A673 (cell line): ENCODE results near the gene KRT6C. TPM values are rescaled to one million over a fixed set of nuclear protein-coding genes. Genes with fewer than 3 reads are reported as not detected.

Source experiments
- BruUV-seq: library from RNA; stranded (reverse); fragments of 400-500 nt; replicated peaks from 2 replicates; lab custom pipeline; 2021; lab: Mats Ljungman, UMichigan
- CTCF ChIA-PET: fragments of 300-600 bp; sonication (Branson Sonifier 250); formaldehyde crosslinking; loops from one replicate; lab custom pipeline; 2022; ENCODE audit warnings: antibody characterized with exemption; lab: Charles Lee
- POLR2A ChIA-PET: fragments of 300-600 bp; sonication (Branson Sonifier 250); formaldehyde crosslinking; loops from one replicate; lab custom pipeline; 2022; ENCODE audit warnings: antibody characterized with exemption; ENCODE audit not compliant: low non-redundant PET; lab: Charles Lee
- DNase-seq: peaks from one replicate; pipeline ENCODE4 v3.0.0-alpha.2; 2015; ENCODE audit warnings: low spot score
- H3K27ac ChIP-seq: fragments of 200-600 bp; sonication (generic); 2 replicates; pipeline ENCODE4 v1.5.1; 2016; ENCODE audit warnings: mixed run types, low read depth, mild to moderate bottlenecking, mixed read lengths, antibody characterized with exemption, low read length; ENCODE audit not compliant: poor library complexity, severe bottlenecking
- H3K27me3 ChIP-seq: fragments of 200-600 bp; sonication (generic); replicated peaks from 2 replicates; pipeline ENCODE4 v1.6.1; 2017; ENCODE audit warnings: mixed run types, low read depth, mild to moderate bottlenecking, mixed read lengths, antibody characterized with exemption, low read length; ENCODE audit not compliant: insufficient read depth, poor library complexity
- H3K36me3 ChIP-seq: fragments of 200-600 bp; sonication (generic); 2 replicates; pipeline ENCODE4 v1.6.1; 2016; ENCODE audit warnings: mixed run types, mild to moderate bottlenecking, mixed read lengths, antibody characterized with exemption, low read length; ENCODE audit not compliant: insufficient read depth, poor library complexity, severe bottlenecking
- H3K4me1 ChIP-seq: fragments of 200-600 bp; sonication (generic); 2 replicates; pipeline ENCODE4 v1.6.1; 2017; ENCODE audit warnings: mixed run types, mild to moderate bottlenecking, mixed read lengths, antibody characterized with exemption, low read length; ENCODE audit not compliant: insufficient read depth, poor library complexity, severe bottlenecking
- H3K4me3 ChIP-seq: fragments of 200-600 bp; sonication (generic); 2 replicates; pipeline ENCODE4 v1.5.1; 2016; ENCODE audit warnings: low read depth, mixed run types, mild to moderate bottlenecking, mixed read lengths, low read length; ENCODE audit not compliant: poor library complexity, severe bottlenecking
- H3K9me3 ChIP-seq: fragments of 200-600 bp; sonication (generic); 2 replicates; pipeline ENCODE4 v1.6.1; 2016; ENCODE audit warnings: mixed run types, low read depth, mild to moderate bottlenecking, mixed read lengths, antibody characterized with exemption, low read length; ENCODE audit not compliant: poor library complexity, severe bottlenecking
- CTCF ChIP-seq: fragments of 300-800, 200-600 bp; sonication (generic); conservative IDR thresholded peaks from 2 replicates; pipeline ENCODE4 v1.5.1; 2017; ENCODE audit warnings: low read depth, mild to moderate bottlenecking, antibody characterized with exemption, low read length, moderate library complexity, mixed read lengths
- EZH2 ChIP-seq: fragments of 200-600 bp; sonication (generic); IDR thresholded peaks from 2 replicates; pipeline ENCODE4 v1.6.1; 2017; ENCODE audit warnings: borderline replicate concordance, low read depth, mild to moderate bottlenecking, mixed read lengths, antibody characterized with exemption, low read length; ENCODE audit not compliant: poor library complexity, severe bottlenecking
- intact Hi-C: fragments of 100-400 bp; cut with micrococcal nuclease; formaldehyde crosslinking; loops from one replicate; pipeline ENCODE4 v1.10.0; 2022; ENCODE audit not compliant: unreplicated experiment
- total RNA-seq: library from RNA; stranded (reverse); gene quantifications from 2 replicates; pipeline ENCODE4 v1.2.3, GENCODE V29; 2021

The KRT6C gene
- total RNA-seq, 1 experiment from 2014 or later, result not detected

GRCh38 chr12:52428121-52428520 lies 45.5 kb downstream of the KRT6C start:
- no peak for DNase-seq
- ChIA-PET CTCF (no interaction called here), POLR2A (no interaction called here)
- Histone ChIP-seq H3K4me1 (no peaks in the 10 kb centered on the region), H3K36me3 (no peaks in the 10 kb centered on the region), H3K27me3 (peaks cover 50% of the 10 kb centered on the region), H3K27ac (no peak overlapping the region), H3K4me3 (no peak overlapping the region), H3K9me3 (no peaks in the 10 kb centered on the region)
- no TSS peak for BruUV-seq
- TF ChIP-seq CTCF (no peak), EZH2 (no peak)
- intact Hi-C loops, result no loop called here

GRCh38 chr12:52427083-52427482 lies 46.5 kb downstream of the KRT6C start:
- BruUV-seq, result no TSS peak
- Histone ChIP-seq H3K27ac (no peak overlapping the region), H3K4me1 (no peaks in the 10 kb centered on the region), H3K27me3 (peaks cover 43% of the 10 kb centered on the region), H3K36me3 (no peaks in the 10 kb centered on the region), H3K9me3 (no peaks in the 10 kb centered on the region), H3K4me3 (no peak overlapping the region)
- no peak for DNase-seq
- intact Hi-C loops, result no loop called here
- POLR2A ChIA-PET, result interaction anchor here (0.6 kb wide), 1 partner anchor 502 kb away, joined by 3 read pairs; no protein-coding TSS in a partner anchor
- TF ChIP-seq CTCF (no peak), EZH2 (no peak)
- CTCF ChIA-PET, result no interaction called here

- H3K4me1 ChIP-seq, result no peaks in the 10 kb centered on the region
- no peaks in the 10 kb centered on the region for H3K9me3 ChIP-seq
- H3K27ac ChIP-seq, result no peak overlapping the region
- DNase-seq, result no peak
- no TSS peak for BruUV-seq
- ChIA-PET CTCF (no interaction called here), POLR2A (no interaction called here)
- intact Hi-C loops, result no loop called here
- H3K27me3 ChIP-seq, result peaks cover 32% of the 10 kb centered on the region
- H3K36me3 ChIP-seq, result no peaks in the 10 kb centered on the region
- TF ChIP-seq EZH2 (no peak), CTCF (no peak)
- H3K4me3 ChIP-seq, result no peak overlapping the region
Observed at GRCh38 chr12:52426034-52426433, 47.6 kb downstream of the KRT6C start.
